ENCODE results near the gene PSMD9.

PSMD9 gene

DNA sequence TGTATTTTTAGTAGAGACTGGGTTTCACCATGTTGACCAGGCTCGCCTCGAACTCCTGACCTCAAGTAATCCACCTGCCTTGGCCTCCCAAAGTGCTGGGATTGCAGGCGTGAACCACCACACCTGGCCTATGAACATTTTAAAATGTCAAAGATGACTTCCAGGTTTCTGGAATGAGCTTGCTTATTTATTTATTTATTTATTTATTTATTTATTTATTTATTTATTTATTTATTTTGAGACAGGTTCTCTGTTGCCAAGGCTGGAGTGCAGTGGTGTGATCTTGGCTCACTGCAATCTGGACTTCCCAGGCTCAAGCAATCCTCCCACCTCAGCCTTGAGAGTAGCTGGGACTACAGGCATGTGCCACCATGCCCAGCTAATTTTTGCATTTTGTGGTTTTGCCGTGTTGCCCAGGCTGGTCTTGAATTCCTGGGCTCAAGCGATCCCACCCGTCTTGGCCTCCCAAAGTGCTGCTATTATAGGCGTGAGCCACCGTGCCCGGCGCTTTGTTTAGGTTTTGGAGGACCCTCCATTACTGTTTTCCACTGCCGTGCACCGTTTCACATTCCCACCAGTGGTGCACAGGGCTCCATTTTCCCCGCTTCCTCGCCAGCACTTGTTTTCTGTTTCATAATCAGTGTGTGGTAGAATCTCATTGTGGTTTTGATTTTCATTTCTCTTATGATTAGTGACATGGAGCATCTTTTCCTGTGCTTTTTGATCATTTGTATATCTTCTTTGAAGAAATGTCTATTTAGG is 23.4 kb downstream of the PSMD9 start:
- TF ChIP-seq, protein P1, sequence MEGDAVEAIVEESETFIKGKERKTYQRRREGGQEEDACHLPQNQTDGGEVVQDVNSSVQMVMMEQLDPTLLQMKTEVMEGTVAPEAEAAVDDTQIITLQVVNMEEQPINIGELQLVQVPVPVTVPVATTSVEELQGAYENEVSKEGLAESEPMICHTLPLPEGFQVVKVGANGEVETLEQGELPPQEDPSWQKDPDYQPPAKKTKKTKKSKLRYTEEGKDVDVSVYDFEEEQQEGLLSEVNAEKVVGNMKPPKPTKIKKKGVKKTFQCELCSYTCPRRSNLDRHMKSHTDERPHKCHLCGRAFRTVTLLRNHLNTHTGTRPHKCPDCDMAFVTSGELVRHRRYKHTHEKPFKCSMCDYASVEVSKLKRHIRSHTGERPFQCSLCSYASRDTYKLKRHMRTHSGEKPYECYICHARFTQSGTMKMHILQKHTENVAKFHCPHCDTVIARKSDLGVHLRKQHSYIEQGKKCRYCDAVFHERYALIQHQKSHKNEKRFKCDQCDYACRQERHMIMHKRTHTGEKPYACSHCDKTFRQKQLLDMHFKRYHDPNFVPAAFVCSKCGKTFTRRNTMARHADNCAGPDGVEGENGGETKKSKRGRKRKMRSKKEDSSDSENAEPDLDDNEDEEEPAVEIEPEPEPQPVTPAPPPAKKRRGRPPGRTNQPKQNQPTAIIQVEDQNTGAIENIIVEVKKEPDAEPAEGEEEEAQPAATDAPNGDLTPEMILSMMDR (IDR thresholded peaks at IDR 0.05; ENCODE audit: low read depth, low read length): no peak
- DNase-seq (ENCODE audit: low read depth in 2 of 2): no peak
- no peak overlapping the region for H3K4me3 ChIP-seq (replicated peaks in 1 of 2; ENCODE audit: low read depth in 2 of 2, low read length in 2 of 2)

DNA sequence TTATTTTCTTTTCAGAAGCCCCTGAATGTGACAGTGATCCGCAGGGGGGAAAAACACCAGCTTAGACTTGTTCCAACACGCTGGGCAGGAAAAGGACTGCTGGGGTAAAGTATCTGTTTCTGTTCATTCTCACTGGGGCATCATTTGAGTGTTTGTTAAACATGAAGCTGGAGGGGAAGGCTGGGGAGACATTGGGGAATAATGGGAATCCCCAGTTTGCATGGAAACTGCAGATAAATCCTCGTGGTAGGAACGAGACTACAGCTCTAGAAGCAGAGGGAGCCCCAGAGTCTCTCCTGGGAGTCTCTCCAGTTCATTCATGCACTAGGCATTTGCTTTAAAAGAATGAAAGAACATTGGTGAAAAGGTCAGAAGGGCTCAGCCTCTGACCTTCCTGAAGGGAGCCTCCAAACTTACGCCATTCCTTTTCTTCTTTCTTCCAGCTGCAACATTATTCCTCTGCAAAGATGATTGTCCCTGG is 27.3 kb downstream of the PSMD9 start:
- peak; percentile 22 to 68 for DNase-seq (ENCODE audit: low read depth in 2 of 2)
- TF ChIP-seq, protein P1 (IDR thresholded peaks at IDR 0.05; ENCODE audit: low read depth, low read length): peak; percentile 5
- no peak overlapping the region for H3K4me3 ChIP-seq (replicated peaks in 1 of 2; ENCODE audit: low read depth in 2 of 2, low read length in 2 of 2)

DNA sequence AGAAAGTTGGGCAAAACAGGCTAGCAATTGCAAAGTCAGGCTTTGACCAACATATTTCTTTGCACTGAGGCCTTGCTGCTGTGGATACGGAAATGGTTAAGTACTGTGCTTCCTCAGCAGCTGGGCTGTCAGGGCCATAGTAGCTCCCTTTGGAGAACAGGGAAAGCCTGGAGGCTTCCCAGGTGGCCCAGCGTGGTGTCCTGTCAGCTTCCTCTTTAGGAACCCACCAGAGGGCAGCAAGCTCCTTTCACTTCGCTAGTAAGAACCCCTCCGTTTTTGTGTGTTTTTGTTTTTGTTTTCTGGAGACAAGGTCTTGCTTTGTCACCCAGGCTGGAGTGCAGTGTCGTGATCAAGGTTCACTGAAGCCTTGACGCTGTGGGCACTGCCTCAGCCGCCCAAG is 28.1 kb downstream of the PSMD9 start:
- H3K4me3 ChIP-seq (replicated peaks in 1 of 2; ENCODE audit: low read depth in 2 of 2, low read length in 2 of 2): no peak overlapping the region
- TF ChIP-seq, protein P1 (IDR thresholded peaks at IDR 0.05; ENCODE audit: low read depth, low read length): peak; percentile 23
- DNase-seq (ENCODE audit: low read depth in 2 of 2): peak; percentile 47 to 65

DNA sequence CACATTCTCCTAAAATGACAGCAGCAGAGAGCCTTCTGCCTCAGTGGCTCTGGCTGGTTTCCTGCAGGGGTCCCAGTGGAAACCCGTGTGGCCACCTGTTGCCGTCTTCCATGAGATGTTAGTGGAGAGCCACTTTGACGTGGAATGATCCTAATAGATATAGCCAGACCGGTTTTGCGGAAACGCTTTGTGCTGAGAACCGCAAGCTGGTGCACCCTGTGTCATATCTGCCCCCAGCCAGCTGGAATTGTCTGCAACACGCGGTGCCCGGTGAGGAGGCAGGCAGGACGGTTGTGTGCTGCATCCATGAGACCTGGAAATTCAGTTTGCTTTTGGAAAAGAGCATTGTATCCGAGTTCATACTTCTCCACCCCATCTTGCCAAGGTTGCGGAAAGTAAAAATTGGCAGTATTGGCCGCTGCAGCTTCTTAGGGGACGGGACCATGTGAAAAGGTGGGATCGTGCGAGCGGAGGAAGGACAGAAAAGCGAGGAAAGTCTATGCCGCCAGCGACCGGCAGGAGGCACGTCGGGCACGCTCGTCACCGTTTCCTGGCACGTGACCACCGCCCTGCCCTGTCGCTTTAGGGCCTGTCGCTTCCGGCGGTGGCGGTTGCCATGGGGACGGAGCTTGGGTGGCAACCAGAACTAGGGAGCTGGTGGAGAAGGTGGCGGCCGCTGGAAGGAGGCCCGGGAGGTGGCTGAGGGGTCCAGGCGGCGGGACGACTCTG is 29.5 kb downstream of the PSMD9 start, which contains the start of gene CFAP251:
TSS of gene CFAP251 (plus strand) at position 643 of the 729 bp plus-strand sequence. CDS start 2,714 bp downstream, outside the sequence.
- peak; percentile 65 to 86 for DNase-seq (ENCODE audit: low read depth in 2 of 2)
- peak within 1 kb of the TSS; percentile 31 to 35 for H3K4me3 ChIP-seq (replicated peaks in 1 of 2; ENCODE audit: low read depth in 2 of 2, low read length in 2 of 2)
- TF ChIP-seq, protein P1 (IDR thresholded peaks at IDR 0.05; ENCODE audit: low read depth, low read length): peak; percentile 51

DNA sequence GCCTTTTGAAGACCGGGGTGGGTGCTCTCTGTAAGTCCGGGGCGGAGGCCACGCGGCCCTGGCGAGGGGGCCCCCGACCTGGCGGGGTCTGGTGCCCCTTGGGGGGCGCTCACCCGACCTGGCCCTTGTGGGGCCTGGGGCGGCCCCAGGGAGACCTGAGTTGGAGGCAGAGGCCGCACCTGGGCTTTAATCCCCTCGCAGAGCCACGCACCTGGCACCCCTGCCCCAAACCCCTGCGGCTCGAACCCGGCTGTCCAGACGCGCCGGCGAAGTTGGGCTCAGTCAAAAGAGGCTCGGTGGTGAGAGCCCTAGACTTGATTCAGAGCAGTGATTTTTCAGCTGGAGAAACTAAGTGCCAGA is 30.1 kb downstream of the PSMD9 start:
- DNase-seq (ENCODE audit: low read depth in 2 of 2): no peak
- peak overlapping the region; percentile 31 to 35 for H3K4me3 ChIP-seq (replicated peaks in 1 of 2; ENCODE audit: low read depth in 2 of 2, low read length in 2 of 2)
- TF ChIP-seq, protein P1 (IDR thresholded peaks at IDR 0.05; ENCODE audit: low read depth, low read length): no peak

DNA sequence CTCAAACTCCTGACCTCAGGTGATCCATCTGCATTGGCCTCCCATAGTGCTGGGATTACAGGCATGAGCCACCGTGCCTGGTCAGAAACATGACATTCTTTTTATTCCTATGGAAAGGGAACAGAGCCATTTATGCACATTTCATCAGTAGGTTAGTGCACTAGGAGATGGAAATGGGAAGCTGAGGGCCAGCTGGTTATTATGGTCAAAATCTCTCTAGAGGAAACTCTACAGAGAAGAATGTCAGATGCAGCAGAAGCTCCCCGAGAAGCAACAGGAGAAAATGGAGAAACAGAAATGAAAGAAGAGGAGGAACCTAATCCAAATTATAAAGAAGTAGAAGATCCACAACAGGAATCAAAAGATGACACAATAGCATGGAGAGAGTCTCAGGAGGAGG is 32.5 kb downstream of the PSMD9 start:
- no peak overlapping the region for H3K4me3 ChIP-seq (replicated peaks in 1 of 2; ENCODE audit: low read depth in 2 of 2, low read length in 2 of 2)
- TF ChIP-seq, protein P1 (IDR thresholded peaks at IDR 0.05; ENCODE audit: low read depth, low read length): no peak
- no peak for DNase-seq (ENCODE audit: low read depth in 2 of 2)
